ENCODE results near the gene CKS2.
"Not testable (repeated sequence)": the region's sequence is repeated elsewhere in the genome, so short reads cannot be mapped to it uniquely, and the experiment has no call there.

The CKS2 gene

GRCh38 chr9:89311346-89312221 lies 589 bp downstream of the CKS2 start:
- DNase-seq (ENCODE audit: low read depth) = no peak

- DNase-seq (ENCODE audit: low read depth) = no peak
Measured at GRCh38 chr9:89312222-89312571, 1.2 kb downstream of the CKS2 start.

GRCh38 chr9:89313842-89314241 lies 2.8 kb downstream of the CKS2 start:
- DNase-seq (ENCODE audit: low read depth) = no peak

- no peak for DNase-seq (ENCODE audit: low read depth)
Measured at GRCh38 chr9:89314955-89315354, 4.0 kb downstream of the CKS2 start.

GRCh38 chr9:89315482-89315881 lies 4.5 kb downstream of the CKS2 start:
- DNase-seq (ENCODE audit: low read depth) = no peak

- no peak for DNase-seq (ENCODE audit: low read depth)
Measured at GRCh38 chr9:89317282-89317681, 6.3 kb downstream of the CKS2 start.

GRCh38 chr9:89318123-89319014 lies 7.4 kb downstream of the CKS2 start, which contains the start of gene SECISBP2:
TSS of gene SECISBP2 (plus strand) at chr9:89318500. CDS start at chr9:89318577, 77 bp downstream.
- DNase-seq (ENCODE audit: low read depth) = peak; percentile 87

- DNase-seq (ENCODE audit: low read depth) = no peak
Measured at GRCh38 chr9:89319015-89319905, 8.3 kb downstream of the CKS2 start.

GRCh38 chr9:89323390-89323789 lies 12.4 kb downstream of the CKS2 start:
- no peak for DNase-seq (ENCODE audit: low read depth)

- DNase-seq (ENCODE audit: low read depth) = no peak
Measured at GRCh38 chr9:89325733-89326132, 14.7 kb downstream of the CKS2 start.

GRCh38 chr9:89328064-89328463 lies 17.1 kb downstream of the CKS2 start:
- DNase-seq (ENCODE audit: low read depth) = no peak

- DNase-seq (ENCODE audit: low read depth) = no peak
Measured at GRCh38 chr9:89329917-89330316, 18.9 kb downstream of the CKS2 start.

- no peak for DNase-seq (ENCODE audit: low read depth)
Measured at GRCh38 chr9:89330513-89330912, 19.5 kb downstream of the CKS2 start.

GRCh38 chr9:89339807-89340206 lies 28.8 kb downstream of the CKS2 start:
- no peak for DNase-seq (ENCODE audit: low read depth)

- no peak for DNase-seq (ENCODE audit: low read depth)
Measured at GRCh38 chr9:89340332-89340731, 29.3 kb downstream of the CKS2 start.

GRCh38 chr9:89342213-89342612 lies 31.2 kb downstream of the CKS2 start:
- DNase-seq (ENCODE audit: low read depth) = no peak

GRCh38 chr9:89342948-89343347 lies 32.0 kb downstream of the CKS2 start:
- no peak for DNase-seq (ENCODE audit: low read depth)

GRCh38 chr9:89343812-89344211 lies 32.8 kb downstream of the CKS2 start:
- DNase-seq (ENCODE audit: low read depth) = not testable (repeated sequence)

GRCh38 chr9:89345476-89345875 lies 34.5 kb downstream of the CKS2 start:
- DNase-seq (ENCODE audit: low read depth) = no peak

- DNase-seq (ENCODE audit: low read depth) = no peak
Measured at GRCh38 chr9:89346696-89347095, 35.7 kb downstream of the CKS2 start.

- no peak for DNase-seq (ENCODE audit: low read depth)
Measured at GRCh38 chr9:89347651-89348050, 36.7 kb downstream of the CKS2 start.

GRCh38 chr9:89349607-89350006 lies 38.6 kb downstream of the CKS2 start:
- DNase-seq (ENCODE audit: low read depth) = no peak
